ENCODE results near the gene CAMTA1.
"Not testable (repeated sequence)": the region's sequence is repeated elsewhere in the genome, so short reads cannot be mapped to it uniquely, and the experiment has no call there.

CAMTA1 gene

DNA sequence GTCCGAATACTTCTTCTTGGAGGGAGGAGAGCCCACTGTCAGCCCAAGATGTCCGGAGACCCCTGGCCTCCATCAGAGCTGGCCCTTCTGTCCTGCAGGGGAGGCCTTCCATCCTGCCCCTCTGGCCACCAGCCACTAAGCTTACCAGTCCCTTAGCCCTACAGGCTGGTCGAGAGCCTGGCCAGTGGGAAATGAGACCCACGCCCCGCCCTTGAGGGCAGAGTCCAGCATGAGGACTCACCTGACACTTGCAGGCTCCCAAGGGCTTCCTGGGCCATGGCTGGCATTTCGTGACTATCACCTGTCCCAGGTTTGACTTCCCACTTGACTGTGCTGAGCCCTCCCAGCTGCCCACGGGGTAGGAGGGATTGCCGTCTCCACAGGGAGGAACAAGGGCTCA is 624.0 kb downstream of the CAMTA1 start:
- no peak for DNase-seq (ENCODE audit: low spot score)

GRCh38 chr1:7410156-7410555 is 624.9 kb downstream of the CAMTA1 start:
- no peak for DNase-seq (ENCODE audit: low spot score)

DNA sequence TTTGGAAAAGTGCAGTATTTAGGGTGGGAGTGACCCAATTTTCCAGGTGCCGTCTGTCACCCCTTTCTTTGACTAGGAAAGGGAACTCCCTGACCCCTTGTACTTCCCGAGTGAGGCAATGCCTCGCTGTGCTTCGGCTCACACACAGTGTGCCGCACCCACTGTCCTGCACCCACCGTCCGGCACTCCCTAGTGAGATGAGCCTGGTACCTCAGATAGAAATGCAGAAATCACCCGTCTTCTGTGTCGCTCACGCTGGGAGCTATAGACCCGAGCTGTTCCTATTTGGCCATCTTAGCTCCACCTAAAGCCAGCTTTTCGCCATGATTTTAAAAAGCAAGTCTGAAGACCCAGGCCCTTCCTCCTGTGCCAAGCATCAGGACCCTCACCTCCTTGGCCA is 632.4 kb downstream of the CAMTA1 start:
- not testable (repeated sequence) for DNase-seq (ENCODE audit: low spot score)

DNA sequence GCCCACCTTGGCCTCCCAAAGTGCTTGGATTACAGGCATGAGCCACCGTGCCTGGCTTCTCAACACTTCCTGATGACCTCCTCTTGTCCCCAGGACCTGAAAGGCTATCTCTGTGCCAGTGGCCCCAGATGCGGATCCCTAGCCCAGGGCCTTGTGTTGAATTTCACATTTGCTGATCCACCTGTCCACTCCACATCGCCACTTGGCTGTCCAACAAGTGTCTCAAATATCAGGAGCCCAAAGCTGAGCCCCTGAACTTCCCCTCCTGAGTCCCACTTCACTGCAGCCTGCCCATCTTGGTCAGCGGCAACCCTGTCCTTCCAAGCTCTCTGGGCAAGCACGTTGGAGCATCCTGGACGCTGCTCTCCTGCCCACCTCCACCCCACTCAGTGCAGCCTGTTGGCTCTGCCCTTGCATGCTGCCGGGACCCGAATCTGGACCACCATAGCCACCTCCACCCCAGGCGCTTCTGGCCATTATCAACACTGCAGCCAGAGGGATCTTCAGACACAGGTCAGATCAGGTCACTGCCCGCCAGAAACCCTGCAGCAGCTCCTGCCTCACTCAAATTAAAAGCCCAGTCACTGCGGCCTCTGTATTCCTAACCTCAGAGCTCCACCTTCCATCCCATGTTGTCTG is 633.3 kb downstream of the CAMTA1 start:
- DNase-seq (ENCODE audit: low spot score), result no peak

GRCh38 chr1:7420098-7420445 is 634.8 kb downstream of the CAMTA1 start:
- no peak for DNase-seq (ENCODE audit: low spot score)

- DNase-seq (ENCODE audit: low spot score), result no peak
Observed at GRCh38 chr1:7420470-7421100, 635.3 kb downstream of the CAMTA1 start.

DNA sequence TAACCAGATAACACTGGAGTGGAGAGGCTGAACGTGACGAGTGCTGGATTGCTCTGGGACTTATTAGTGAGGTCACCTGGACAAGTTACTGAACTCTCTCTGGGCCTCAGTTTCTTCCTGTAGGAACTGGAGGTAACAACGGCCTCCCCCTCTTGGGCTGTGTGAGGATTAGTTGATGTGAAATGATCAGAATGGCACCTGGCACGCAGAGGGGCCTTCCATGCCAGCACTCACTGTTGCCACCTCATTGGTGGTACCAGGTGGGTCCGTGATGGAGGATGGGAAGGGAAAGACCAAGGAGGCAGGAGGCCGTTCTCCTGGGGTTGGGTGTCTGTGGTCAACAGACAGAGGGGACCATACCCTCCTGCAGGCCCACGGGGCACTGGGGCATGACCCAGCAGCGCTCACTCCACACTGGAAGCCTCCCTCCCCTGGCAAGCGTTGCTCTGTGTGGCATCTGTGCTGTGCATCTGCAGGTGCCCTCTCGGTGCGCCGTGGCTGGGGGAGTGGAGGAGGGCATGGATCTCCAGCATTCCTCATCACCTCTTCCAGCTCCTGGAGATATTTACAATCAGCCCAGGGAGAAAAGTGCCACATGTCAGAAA is 636.3 kb downstream of the CAMTA1 start:
- no peak for DNase-seq (ENCODE audit: low spot score)

- DNase-seq (ENCODE audit: low spot score), result no peak
Observed at GRCh38 chr1:7422081-7422480, 636.8 kb downstream of the CAMTA1 start.

DNA sequence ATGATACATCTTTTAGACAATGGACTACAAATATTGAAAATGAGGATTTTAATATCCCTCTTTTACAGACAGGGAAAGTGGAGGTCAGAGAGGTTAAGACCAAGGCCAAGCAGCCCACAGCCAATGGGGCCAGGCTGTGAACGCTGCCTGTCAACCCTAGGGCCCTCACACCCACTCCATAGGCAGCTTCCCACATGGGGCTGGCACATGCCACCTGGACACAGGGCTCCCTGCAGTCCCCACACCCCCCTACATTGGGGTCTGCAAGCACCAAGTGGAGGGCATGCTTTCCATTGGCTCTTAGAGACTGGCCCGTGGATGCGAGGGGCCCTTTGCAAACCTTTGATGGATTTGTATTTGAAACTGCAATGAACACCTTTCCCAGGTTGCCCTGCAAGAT is 637.3 kb downstream of the CAMTA1 start:
- DNase-seq (ENCODE audit: low spot score), result no peak

- DNase-seq (ENCODE audit: low spot score), result no peak
Observed at GRCh38 chr1:7422966-7423365, 637.7 kb downstream of the CAMTA1 start.

DNA sequence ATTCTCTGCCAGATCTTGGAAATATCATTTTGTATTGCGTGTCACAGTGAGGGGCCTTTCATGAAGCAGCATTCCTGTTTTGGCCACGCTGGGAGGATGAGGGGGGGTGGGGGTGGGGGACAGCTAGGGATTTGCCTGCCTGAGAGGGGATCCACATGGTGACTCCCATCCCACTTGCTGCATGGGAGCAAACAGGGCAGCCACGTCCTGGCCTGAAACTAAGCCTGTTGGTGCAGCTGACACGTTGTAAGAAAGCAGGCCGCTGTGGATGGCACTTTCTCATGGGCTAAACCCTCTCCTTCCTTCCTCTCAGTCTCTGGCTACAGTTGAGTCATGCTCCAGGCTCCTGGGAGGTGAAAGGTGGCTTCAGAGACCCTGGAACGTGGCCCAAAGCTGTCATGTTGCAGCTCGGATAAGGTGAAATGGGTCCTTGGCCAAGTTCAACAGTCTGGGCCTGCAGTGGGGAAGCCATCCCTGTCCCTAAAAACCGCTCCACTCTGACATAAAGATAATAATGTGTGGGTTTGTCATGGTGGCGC is 639.2 kb downstream of the CAMTA1 start:
- no peak for DNase-seq (ENCODE audit: low spot score)

GRCh38 chr1:7425229-7425628 is 640.0 kb downstream of the CAMTA1 start:
- no peak for DNase-seq (ENCODE audit: low spot score)

DNA sequence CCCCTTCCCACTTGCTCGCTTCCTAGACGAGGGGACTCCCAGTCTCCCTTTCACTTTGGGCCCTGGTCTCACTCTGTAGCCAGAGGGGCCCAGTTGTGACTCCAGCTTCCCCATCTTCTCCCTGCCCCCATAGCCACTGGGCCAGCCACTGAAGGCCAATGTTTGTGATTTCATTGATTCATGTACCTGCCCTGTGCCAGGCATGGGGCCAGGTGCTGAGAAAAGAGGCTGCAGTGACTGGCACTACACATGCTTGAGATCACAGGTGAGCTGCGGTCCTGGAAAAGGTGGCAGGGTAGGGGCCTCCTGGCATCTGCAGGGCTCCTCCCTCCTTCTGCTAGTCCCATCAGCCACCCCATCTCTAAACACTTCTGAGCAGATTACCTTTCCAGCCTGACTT is 640.5 kb downstream of the CAMTA1 start:
- DNase-seq (ENCODE audit: low spot score), result no peak

DNA sequence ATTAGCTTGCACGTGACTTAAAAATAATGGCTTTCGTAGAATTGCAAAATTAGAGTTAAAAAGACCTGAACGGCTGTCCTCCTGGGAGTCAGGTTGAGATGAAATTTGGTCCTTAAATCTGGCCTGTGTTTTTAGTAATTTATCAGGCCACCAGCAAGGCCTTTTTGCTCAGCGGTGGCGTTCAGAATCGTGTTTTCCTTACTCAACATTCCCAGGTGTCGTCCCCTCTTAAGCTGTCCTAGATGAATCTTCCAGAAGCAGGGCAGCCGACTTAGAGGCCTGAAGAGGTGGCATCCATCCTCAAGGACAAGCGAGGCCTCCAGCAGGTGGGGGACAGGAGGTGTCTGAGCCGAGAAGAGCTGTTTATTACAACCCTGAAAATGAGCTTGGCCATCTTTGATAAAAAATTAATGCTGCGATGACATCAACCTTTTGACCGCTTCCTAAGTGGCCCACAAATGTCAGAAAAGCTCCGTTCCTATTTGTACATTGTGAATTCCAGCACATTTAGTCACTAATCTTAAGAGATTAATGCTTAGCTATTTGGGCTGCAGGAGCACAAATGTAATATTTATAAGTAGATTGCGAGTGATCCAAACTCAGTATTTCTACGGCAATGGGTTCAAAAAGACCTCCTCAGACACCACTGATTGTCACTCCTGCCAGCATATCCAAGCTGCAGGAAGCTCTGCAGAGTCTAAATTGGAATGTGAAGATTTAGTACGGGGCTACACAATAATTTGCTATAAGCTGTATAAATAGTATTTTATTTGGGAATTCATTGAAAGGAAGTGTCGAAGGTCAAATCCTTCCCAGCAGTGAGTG is 641.7 kb downstream of the CAMTA1 start:
- DNase-seq (ENCODE audit: low spot score), result no peak

DNA sequence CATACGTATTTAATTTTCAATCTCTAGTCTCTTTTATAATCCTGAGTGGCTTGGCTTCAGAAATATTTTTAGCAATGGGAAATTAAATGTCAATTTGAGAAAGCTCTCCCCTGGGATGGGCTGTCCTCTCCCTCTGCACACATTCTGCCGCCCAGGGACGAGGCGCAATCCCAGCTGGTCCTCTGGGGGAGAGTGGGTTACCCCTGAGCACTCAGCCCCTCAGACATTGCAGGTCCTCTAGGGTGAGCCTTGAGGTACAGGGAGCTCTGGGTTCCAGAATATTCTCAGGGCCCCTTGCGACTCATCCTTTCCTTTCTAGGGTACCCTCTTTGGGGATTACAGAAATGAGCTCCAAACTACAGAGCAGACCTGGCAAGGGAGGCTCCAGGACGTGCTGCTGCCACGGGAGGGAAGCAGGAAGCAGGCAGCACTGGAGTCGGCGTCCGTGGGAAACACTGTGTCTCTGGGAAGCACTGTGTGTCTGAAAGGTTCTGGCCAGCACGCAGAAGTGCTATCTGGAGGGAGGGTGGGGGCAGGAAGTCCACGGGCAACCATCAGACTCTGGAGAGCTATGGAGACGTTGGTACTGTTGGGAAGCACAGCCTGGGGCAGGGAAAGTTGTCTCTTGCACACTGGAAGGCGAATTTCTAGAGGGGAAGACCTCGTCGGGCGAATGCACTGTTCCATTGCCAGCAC is 642.5 kb downstream of the CAMTA1 start:
- no peak for DNase-seq (ENCODE audit: low spot score)

DNA sequence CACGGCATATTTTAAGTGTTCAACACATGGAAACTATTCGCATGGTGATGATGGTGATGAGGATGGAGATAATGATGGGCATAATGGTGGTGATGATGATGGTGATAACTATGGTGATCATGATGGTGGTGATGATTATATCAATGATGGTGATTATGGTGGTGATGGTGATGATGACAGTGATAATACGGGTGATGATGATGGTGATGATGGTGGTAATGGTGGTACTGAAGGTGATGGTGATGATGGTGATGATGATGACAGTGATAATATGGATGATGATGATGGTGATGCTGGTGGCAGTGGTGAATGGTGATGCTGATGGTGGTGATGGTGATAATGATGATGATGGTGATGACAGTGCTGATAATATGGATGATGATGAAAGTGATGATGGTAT is 644.0 kb downstream of the CAMTA1 start:
- no peak for DNase-seq (ENCODE audit: low spot score)

- DNase-seq (ENCODE audit: low spot score), result no peak
Observed at GRCh38 chr1:7430047-7430608, 644.9 kb downstream of the CAMTA1 start.

- DNase-seq (ENCODE audit: low spot score), result no peak
Observed at GRCh38 chr1:7430691-7431090, 645.4 kb downstream of the CAMTA1 start.

- DNase-seq (ENCODE audit: low spot score), result no peak
Observed at GRCh38 chr1:7432102-7432899, 647.0 kb downstream of the CAMTA1 start.

DNA sequence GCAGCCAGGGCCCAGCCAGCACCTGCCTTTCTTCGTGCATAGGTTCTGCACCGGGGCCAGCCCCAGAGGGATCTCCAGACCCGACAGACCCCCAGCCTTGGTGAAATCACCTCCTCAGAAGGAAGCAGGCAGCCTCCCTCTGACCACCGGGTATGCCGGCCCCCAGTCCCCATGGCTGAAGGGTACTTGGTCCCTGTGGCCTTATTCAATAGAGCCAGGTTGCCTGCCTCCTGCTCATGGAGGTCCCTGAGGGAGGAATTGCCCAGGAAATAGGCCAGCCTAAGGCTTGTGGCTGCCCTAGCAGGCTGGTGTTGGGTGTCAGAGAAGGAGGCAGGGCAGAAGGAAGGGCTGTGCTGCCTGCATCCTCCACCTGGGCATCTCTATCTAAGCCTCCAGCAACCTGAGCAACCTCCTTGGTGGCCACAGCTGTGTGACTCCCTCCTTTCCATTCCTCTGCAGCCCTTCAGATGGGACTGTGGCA is 647.7 kb downstream of the CAMTA1 start:
- DNase-seq (ENCODE audit: low spot score), result no peak

- DNase-seq (ENCODE audit: low spot score), result no peak
Observed at GRCh38 chr1:7434566-7434965, 649.3 kb downstream of the CAMTA1 start.

Data from pons (tissue), 1 donor.